Stimulated activated naive CD4-positive, alpha-beta T cell (primary cell): ENCODE measurements around the gene RSPRY1.
A peak's percentile ranks its signal among the peaks of the same experiment; 100 is the strongest.

Experiments
- DNase-seq, 6 experiments: peaks; one replicate each; lab custom pipeline; 2025; lab: John Stamatoyannopoulos, UW

Gene RSPRY1

DNA sequence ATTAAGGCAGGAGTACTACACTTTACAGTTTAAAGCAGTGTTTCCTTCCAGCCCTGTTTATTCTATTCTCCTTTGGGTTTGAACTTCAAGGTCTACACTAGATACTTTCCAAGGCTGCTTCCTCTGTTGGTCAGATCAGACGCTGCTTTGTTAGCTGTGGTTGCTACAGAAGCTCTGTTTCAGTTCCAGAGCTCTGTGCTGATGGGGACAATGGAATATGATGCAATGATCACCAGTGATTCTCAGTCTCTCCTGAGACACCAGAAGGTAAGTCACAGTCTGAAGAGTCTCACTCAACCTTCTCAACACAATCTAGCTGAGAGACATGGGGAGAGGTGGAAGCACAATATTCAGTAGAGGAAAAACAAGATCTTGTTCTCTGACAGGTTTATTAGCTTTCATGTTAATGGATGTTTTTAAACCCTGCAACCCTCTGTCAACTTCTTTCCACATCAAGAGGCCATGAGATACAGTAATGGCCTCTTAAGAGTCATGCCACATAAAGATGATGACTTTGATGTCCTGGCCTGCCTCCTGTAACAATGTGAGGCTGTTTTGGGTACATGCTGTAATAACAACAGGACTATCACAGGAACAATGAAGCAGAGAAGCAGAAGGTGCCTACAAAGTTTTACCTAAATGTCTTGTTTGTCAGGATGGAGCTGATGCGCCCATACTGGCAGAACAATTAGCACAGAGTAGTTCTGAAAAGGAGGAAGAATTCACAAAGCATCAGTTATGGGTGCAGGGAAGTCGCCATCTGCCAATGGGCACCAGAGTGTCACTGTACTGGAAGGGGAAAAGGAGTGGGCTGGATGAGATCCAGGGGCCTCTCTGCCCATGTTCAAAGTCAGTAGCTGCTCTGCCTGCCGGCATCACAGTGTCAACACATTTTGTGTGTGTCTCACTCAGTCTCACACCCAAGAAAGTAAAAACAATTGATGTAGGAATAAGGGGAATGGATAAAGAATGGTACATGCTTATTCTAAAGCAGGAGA, 33.7 kb upstream of the RSPRY1 start:
- DNase-seq = no peak

- DNase-seq = no peak
Measured at GRCh38 chr16:57153841-57154240, 32.3 kb upstream of the RSPRY1 start.

- peak in 1 of 6 experiments; percentile 23 for DNase-seq
Measured at GRCh38 chr16:57155702-57156350, 30.3 kb upstream of the RSPRY1 start.

GRCh38 chr16:57156351-57156703, 29.8 kb upstream of the RSPRY1 start:
- no peak for DNase-seq

GRCh38 chr16:57157533-57157932, 28.6 kb upstream of the RSPRY1 start:
- no peak for DNase-seq

- no peak for DNase-seq
Measured at GRCh38 chr16:57159447-57159846, 26.7 kb upstream of the RSPRY1 start.

DNA sequence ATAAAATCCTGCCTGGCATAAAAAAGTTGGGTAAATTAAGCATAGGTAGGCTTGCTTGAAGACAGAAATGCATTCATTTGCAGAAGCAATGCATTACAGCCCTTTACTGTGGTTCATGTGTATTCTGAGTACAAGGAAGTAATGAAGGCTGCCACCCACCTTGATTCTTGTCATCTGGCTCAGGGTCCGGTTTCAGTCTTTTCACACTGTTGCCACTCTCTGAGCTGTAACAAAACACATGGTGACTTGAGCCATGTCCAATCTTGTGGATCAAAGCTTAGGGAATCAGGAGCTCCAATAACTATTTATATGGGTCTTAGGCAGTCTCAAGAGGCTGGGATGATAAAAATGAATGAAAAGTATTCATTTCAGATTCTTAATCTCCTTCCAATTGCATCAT, 22.3 kb upstream of the RSPRY1 start:
- DNase-seq = no peak

DNA sequence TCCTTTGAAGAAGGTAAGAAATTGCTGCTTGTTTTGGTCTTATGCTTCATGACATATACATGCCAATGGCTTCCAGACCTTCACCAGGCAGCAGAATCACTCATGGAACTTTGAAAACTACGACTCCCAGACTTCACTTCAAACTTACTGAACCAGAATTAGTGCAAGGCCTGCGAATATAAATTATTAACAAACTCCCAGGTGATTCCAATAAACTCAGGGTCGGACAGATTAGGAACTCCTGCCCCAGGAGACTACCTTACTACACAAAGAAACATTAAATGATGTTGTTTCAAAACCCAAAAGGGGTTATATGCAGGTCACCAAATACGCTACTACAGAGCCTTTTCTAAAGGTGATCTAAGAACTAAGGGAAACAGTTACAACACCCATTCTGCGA, 20.6 kb upstream of the RSPRY1 start:
- DNase-seq = no peak

- no peak for DNase-seq
Measured at GRCh38 chr16:57165938-57166337, 20.2 kb upstream of the RSPRY1 start.

GRCh38 chr16:57166451-57166850, 19.7 kb upstream of the RSPRY1 start:
- no peak for DNase-seq

- DNase-seq = no peak
Measured at GRCh38 chr16:57166951-57167350, 19.2 kb upstream of the RSPRY1 start.

GRCh38 chr16:57167538-57167937, 18.6 kb upstream of the RSPRY1 start:
- no peak for DNase-seq

- DNase-seq = peak in 3 of 6 experiments; percentile 41 to 74 (median 73)
Measured at GRCh38 chr16:57167953-57168352, 18.2 kb upstream of the RSPRY1 start.

GRCh38 chr16:57169327-57169726, 16.8 kb upstream of the RSPRY1 start:
- no peak for DNase-seq

DNA sequence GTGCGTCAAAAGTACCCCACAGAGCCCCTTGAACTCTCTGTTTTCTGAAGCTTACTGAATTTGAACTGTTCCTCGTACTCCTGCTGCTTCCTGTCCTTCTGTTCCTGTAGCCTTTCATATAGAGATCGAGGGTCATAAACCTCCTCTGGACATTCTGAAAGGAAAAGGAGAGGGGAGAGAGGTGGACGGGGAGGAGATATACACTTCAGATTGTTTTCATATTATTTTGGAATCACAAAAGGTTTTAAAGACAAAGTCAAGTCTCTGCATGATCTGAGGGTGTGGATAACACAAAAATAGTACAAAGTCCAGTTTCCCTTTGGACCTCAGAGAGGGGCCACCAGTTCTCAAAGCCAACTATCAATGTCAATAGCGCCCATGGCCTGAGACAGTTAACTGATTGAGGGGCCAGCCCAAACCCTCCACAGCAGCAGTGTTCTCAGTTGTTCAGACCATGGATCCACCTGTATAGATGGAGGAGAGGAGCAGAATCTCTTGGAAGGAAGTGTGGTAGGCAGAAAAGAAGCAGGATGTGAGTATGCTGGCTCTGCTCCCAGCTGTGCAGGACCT, 13.3 kb upstream of the RSPRY1 start:
- DNase-seq = no peak

- no peak for DNase-seq
Measured at GRCh38 chr16:57175896-57176295, 10.2 kb upstream of the RSPRY1 start.

DNA sequence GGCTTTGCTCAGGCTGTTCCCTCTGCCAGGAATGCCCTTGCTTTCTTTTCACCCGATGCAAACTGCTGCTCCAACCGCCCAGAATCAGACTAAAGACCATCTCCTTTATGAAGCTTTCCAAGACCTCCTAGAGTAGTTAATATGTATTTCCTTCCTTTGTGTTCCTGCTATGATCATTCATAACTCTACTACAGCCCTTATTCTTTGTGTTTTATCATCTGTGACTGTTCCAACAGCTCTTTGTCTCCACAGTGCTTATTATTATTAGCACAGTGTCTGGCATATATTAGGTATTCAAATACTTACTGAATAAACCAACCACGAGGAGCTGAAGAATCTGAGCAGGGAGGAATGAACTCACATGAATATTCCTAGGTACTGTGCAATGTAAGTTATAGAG, 7.9 kb upstream of the RSPRY1 start:
- DNase-seq = no peak

DNA sequence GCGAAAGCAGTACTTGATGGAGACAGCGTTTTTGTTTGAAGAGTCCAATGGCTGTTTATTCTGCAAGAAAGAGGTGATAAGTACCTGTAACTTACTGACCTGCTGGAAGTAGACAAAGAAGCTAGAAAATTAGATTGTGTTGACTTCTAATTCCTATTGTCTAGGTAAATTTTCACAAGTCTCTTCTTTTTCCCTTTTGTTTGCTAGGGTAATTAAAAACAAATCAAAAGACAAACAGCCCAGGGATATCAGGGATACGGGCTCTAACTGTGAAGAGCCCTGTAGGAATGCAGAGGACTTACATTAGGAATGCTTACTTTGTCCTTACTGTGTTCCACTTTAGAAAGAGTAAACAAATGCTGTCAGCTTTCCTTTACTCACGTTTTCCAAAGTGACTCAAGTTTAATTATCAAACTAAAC, 7.3 kb upstream of the RSPRY1 start:
- DNase-seq = no peak

GRCh38 chr16:57179215-57179828, 6.8 kb upstream of the RSPRY1 start:
- no peak for DNase-seq

- DNase-seq = no peak
Measured at GRCh38 chr16:57184113-57184512, 2.0 kb upstream of the RSPRY1 start.

DNA sequence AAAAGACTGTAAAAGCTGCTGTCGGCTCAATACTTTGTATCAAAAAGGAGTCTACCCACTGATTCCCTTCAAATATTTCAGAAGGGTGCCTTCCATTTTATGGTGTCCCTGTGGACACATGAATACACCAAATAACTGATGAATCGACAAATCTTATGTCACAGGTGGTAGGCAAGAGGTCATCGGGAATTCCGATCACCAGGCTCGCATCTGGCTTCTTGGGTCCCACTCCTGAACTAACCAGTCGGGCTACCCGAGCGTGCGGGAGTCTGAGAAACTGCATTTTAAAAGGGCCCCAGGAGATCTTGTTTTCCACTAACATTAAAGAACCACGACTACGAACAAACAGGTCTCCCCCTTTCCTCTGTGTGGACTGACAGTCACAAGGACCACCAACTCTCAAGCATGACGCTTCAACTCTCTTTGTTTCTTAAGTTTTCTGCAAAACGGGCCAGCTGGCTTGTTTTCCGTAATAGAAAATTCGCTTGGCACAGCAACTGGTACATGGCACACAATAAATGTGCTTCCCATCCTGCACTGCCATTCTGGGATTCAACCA, 1.2 kb upstream of the RSPRY1 start:
- DNase-seq = peak in 1 of 6 experiments; percentile 51

DNA sequence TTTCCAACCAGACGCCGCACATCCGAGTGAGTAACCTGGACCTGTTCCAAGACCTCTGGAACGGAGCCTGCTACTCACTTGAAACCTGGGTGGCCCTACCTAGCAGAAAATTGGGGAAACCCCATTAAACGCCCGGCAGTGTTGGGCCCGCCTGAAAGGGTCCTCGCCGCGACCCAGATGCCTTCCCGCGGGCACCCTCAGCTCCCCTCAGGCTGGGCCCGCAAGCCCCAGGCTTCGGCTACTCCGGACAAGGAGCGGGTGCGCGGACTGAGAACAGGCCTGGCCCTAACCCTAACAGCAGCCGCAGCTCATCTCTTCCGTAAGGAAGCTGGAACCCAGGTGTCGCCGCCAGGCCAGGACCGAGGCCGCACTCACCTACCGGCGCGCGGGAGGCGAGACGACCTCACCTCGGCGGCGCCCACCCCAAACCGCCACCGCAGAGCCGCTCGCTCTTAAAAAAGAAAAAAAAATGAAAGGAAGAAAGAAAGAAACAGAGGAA, 634 bp upstream of the RSPRY1 start:
- peak in 4 of 6 experiments; percentile 17 to 60 (median 41) for DNase-seq
